Ishikawa (cell line): ENCODE results near the gene TACC2.

Experiments used
- CEBPB ChIP-seq: IDR thresholded peaks from 2 replicates; pipeline ENCODE4 v1.6.1; 2012
- CREB1 ChIP-seq: IDR thresholded peaks from 2 replicates; pipeline ENCODE4 v1.6.1; 2012; ENCODE audit warnings: low read depth
- EGR1 ChIP-seq: IDR thresholded peaks from 2 replicates; pipeline ENCODE4 v1.6.1; 2012
- EP300 ChIP-seq: IDR thresholded peaks from 2 replicates; pipeline ENCODE4 v1.6.1; 2012; ENCODE audit warnings: borderline replicate concordance
- FOXM1 ChIP-seq: IDR thresholded peaks from 2 replicates; pipeline ENCODE4 v1.6.1; 2012; ENCODE audit warnings: low read depth, borderline replicate concordance
- MAX ChIP-seq: IDR thresholded peaks from 2 replicates; pipeline ENCODE4 v1.6.1; 2012
- NFIC ChIP-seq: IDR thresholded peaks from 2 replicates; pipeline ENCODE4 v1.6.1; 2012
- RAD21 ChIP-seq: IDR thresholded peaks from 2 replicates; pipeline ENCODE4 v1.6.1; 2012; ENCODE audit warnings: low read depth
- REST ChIP-seq: IDR thresholded peaks from 2 replicates; pipeline ENCODE4 v1.6.1; 2012; ENCODE audit warnings: low read depth, mild to moderate bottlenecking
- TAF1 ChIP-seq: IDR thresholded peaks from 2 replicates; pipeline ENCODE4 v1.6.1; 2012; ENCODE audit warnings: low read depth, mild to moderate bottlenecking
- TCF12 ChIP-seq: IDR thresholded peaks from 2 replicates; pipeline ENCODE4 v1.6.1; 2012; ENCODE audit warnings: low read depth
- TEAD4 ChIP-seq: IDR thresholded peaks from 2 replicates; pipeline ENCODE4 v1.6.1; 2012
- USF1 ChIP-seq: IDR thresholded peaks from 2 replicates; pipeline ENCODE4 v1.6.1; 2012
- YY1 ChIP-seq: IDR thresholded peaks from 2 replicates; pipeline ENCODE4 v1.6.1; 2012; ENCODE audit warnings: low read depth
- ZBTB7A ChIP-seq: IDR thresholded peaks from 2 replicates; pipeline ENCODE4 v1.6.1; 2012; ENCODE audit warnings: low read depth

TACC2 gene

GRCh38 chr10:121947343-121948330, 41.3 kb upstream of the TACC2 start:
- TF ChIP-seq ZBTB7A (no peak), CEBPB (no peak), FOXM1 (no peak), TAF1 (no peak), REST (no peak), TEAD4 (no peak), CREB1 (no peak), EGR1 (no peak), TCF12 (no peak), YY1 (no peak)

DNA sequence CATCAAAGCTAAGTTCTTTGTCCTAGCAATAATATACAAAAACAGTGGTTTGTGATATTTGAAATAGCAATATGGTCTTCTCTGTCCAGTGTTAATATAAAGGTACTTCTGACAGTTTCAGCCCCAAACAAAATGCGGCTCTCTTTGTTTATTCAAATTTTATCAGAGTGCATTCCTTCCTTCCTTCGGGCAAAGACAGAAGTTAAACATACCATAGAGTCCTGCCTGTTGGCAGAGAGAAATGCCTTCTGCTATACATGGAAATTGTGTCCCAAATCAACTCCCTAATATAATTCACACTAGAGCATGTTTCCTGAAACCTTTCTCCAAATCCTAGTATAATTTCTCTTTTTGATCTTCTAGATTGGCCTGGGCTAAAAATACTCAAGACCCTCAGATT, 39.9 kb upstream of the TACC2 start:
- TF ChIP-seq CEBPB = no peak
- no peak for TF ChIP-seq MAX
- TF ChIP-seq ZBTB7A = no peak
- TF ChIP-seq EP300 = no peak
- no peak for TF ChIP-seq USF1
- TF ChIP-seq TAF1 = no peak
- TF ChIP-seq FOXM1 = no peak
- no peak for TF ChIP-seq REST
- TF ChIP-seq TCF12 = no peak
- no peak for TF ChIP-seq NFIC
- no peak for TF ChIP-seq EGR1
- TF ChIP-seq CREB1 = no peak
- TF ChIP-seq TEAD4 = no peak

DNA sequence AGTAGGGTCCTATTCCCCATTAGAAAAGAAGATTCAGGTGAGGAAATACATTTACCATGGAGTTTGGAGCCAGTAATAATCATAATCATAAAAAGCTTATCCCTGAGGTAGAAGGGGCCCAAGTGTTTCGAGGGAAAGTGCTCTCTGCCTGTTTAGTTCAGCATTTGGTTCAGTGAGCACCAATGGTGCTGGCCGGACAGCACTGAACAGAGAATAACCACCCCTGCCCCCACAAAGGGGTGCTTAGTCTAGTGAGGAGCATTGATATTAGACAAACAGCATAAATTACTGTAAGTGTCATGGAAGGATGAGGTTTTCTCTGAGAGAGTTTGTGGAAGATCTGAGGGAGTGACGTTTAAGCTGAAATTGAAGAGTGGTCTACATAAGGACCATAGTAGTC, 39.5 kb upstream of the TACC2 start:
- TF ChIP-seq MAX = no peak
- no peak for TF ChIP-seq NFIC
- TF ChIP-seq REST = no peak
- no peak for TF ChIP-seq TCF12
- no peak for TF ChIP-seq YY1
- TF ChIP-seq USF1 = no peak
- TF ChIP-seq FOXM1 = no peak
- no peak for TF ChIP-seq CEBPB
- TF ChIP-seq EP300 = no peak
- no peak for TF ChIP-seq ZBTB7A
- TF ChIP-seq TEAD4 = no peak
- no peak for TF ChIP-seq TAF1

DNA sequence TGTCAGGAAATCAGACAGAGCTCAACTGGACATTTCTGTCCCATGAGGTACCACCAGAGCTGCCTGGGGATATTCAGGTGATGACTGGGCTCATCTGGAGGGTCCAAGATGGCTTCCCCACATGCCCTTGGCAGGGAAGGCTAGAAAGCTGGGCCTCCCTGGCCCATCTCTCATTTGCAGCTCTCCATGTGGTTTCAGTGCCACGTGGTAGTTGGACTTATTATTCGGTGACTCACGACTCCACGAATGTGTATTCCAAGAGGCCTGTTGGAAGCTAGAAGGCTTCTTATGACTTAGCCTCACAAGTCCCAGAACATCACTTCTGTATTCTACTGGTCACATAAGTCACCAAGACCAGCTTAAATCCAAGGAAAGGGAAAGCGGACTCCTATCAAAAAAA, 36.7 kb upstream of the TACC2 start:
- TF ChIP-seq USF1 (no peak), TCF12 (no peak), TEAD4 (no peak), ZBTB7A (no peak), FOXM1 (no peak), EGR1 (no peak), MAX (no peak), CEBPB (no peak), NFIC (no peak), CREB1 (no peak), TAF1 (no peak), RAD21 (no peak), YY1 (no peak), REST (no peak), EP300 (no peak)
